Fibroblast of lung (primary cell): ENCODE measurements around the gene UBL7.

Experiments
- CTCF ChIP-seq, 2 donors: IDR thresholded peaks in 1 of 2; conservative IDR thresholded peaks in 1 of 2; 1 replicate in 1 of 2; 2 replicates in 1 of 2; pipeline ENCODE4 v1.5.1; 2011 to 2012; ENCODE audit warnings: low read length in 2 of 2, control low read depth in 1 of 2, inconsistent platforms in 1 of 2, low read depth in 1 of 2, mild to moderate bottlenecking in 1 of 2
- EZH2 ChIP-seq: IDR thresholded peaks from 2 replicates; pipeline ENCODE4 v1.5.1; 2012; ENCODE audit warnings: low read length, control low read depth, mild to moderate bottlenecking; ENCODE audit errors: missing control alignments

- TF ChIP-seq CTCF (conservative IDR thresholded peaks at IDR 0.05 in 1 of 2, IDR thresholded peaks at IDR 0.05 in 1 of 2; ENCODE audit: low read depth in 1 of 2, low read length in 2 of 2) (no peak), EZH2 (no peak)
These were observed 17.7 kb downstream of the UBL7 start for GRCh38 chr15:74443100-74443909.
